Measurements from ENCODE around the gene TMEM156.

The TMEM156 gene

GRCh38 chr4:39030725-39031124 lies 1.5 kb downstream of the TMEM156 start:
- no peak for TF ChIP-seq CTCF (IDR thresholded peaks at IDR 0.05; ENCODE audit: low read depth, low read length)
- 0 out of 2 replicates have a peak overlapping the region, but pooled peaks have one; percentile 5 for H3K4me3 ChIP-seq (ENCODE audit: low read depth, low read length)

- H3K4me3 ChIP-seq (ENCODE audit: low read depth, low read length): 0 out of 2 replicates have a peak overlapping the region, but pooled peaks have one; percentile 5
- TF ChIP-seq CTCF (IDR thresholded peaks at IDR 0.05; ENCODE audit: low read depth, low read length): no peak
Measured at GRCh38 chr4:39029752-39030694, 2.2 kb downstream of the TMEM156 start.

- no peak for TF ChIP-seq CTCF (IDR thresholded peaks at IDR 0.05; ENCODE audit: low read depth, low read length)
- no peak overlapping the region for H3K4me3 ChIP-seq (ENCODE audit: low read depth, low read length)
Measured at GRCh38 chr4:39026096-39026495, 6.1 kb downstream of the TMEM156 start.

GRCh38 chr4:39025552-39026085 lies 6.6 kb downstream of the TMEM156 start:
- H3K4me3 ChIP-seq (ENCODE audit: low read depth, low read length): no peak overlapping the region
- TF ChIP-seq CTCF (IDR thresholded peaks at IDR 0.05; ENCODE audit: low read depth, low read length): no peak

GRCh38 chr4:39024311-39024865 lies 7.8 kb downstream of the TMEM156 start:
- no peak for TF ChIP-seq CTCF (IDR thresholded peaks at IDR 0.05; ENCODE audit: low read depth, low read length)
- H3K4me3 ChIP-seq (ENCODE audit: low read depth, low read length): no peak overlapping the region

- no peak overlapping the region for H3K4me3 ChIP-seq (ENCODE audit: low read depth, low read length)
- no peak for TF ChIP-seq CTCF (IDR thresholded peaks at IDR 0.05; ENCODE audit: low read depth, low read length)
Measured at GRCh38 chr4:39023059-39023458, 9.2 kb downstream of the TMEM156 start.

- no peak overlapping the region for H3K4me3 ChIP-seq (ENCODE audit: low read depth, low read length)
- TF ChIP-seq CTCF (IDR thresholded peaks at IDR 0.05; ENCODE audit: low read depth, low read length): no peak
Measured at GRCh38 chr4:39022241-39022640, 10.0 kb downstream of the TMEM156 start.

Data from WI38 (cell line).